ENCODE results near the gene WWC2. TPM values are rescaled to one million over a fixed set of nuclear protein-coding genes. Genes with fewer than 3 reads are reported as not detected.

The WWC2 gene
- polyA plus RNA-seq (2013, experiment 1 of 2): 16.8 TPM
- 16.4 TPM for polyA plus RNA-seq (2013, experiment 2 of 2)

DNA sequence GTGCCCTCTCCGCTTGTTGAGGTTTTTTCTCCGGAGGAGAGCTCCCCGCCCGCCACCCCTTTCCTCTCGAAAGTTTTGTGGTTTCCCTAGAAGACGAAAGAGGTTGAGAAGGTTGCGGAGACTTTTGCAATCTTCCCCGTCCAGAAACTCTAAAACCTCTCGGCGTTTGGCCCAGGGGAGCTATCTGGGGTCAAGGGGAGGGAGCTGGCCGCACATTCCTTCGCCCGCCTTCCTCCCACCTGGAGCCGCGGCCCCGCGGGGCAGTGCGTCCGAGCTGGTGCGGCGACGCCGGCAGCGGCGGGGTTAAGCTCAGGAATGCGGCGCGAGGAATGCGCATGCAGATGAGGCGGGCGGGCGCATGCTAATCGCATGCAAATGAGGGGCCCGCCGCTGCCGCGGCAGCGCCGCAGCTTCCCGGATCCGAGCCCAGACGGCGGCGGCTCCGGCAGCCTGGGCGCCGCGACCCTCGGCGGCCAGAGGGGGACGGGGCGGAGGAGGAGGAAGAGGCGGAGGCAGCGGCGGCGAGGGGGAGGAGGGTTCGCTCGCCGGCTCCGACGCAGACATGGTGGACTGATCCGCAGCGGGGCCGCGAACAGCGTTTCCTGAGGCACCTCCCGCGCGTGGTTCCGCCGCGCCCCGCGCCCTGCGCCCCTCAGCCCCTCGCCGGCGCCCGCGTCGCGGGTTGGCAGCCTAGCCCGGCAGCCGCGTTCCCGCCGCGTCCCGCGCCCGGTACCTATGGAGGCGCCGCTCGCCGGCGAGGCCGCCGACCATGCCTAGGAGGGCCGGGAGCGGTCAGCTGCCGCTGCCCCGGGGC, at the start of gene WWC2:
Gene WWC2 (plus strand): TSS at position 535 of the 814 bp plus-strand sequence. CDS start 235 bp downstream, at position 770.
- Histone ChIP-seq H4K91ac (ENCODE audit: low read length) (peak within 1 kb of the TSS; percentile 99), H2AFZ (ENCODE audit: low read depth, low read length) (peak within 1 kb of the TSS; percentile 81), H3K9me3 (ENCODE audit: control insufficient read depth, low read length) (no peaks in the 10 kb centered on the region), H3K27me3 (ENCODE audit: control insufficient read depth in 1 of 2, insufficient read depth in 1 of 2, low read length in 2 of 2) (no peaks in the 10 kb centered on the region), H3K4me1 (ENCODE audit: control insufficient read depth, insufficient read depth, low read depth, low read length) (peaks cover 7% of the 10 kb centered on the region), H3K4me2 (ENCODE audit: low read length, poor library complexity, severe bottlenecking) (peak within 1 kb of the TSS; percentile 91), H2BK120ac (ENCODE audit: low read depth, low read length) (peak within 1 kb of the TSS; percentile 96), H3K14ac (ENCODE audit: low read length in 2 of 2) (peak within 1 kb of the TSS; percentile 86 to 99), H3K36me3 (ENCODE audit: control insufficient read depth in 1 of 2, insufficient read depth in 2 of 2, low read depth in 1 of 2, low read length in 2 of 2) (no peaks in the 10 kb centered on the region), H3K4ac (ENCODE audit: low read depth in 1 of 2, low read length in 2 of 2) (peak within 1 kb of the TSS; percentile 93 to 98), H3K18ac (ENCODE audit: low read depth in 1 of 2, low read length in 2 of 2) (peak within 1 kb of the TSS; percentile 97 to 99), H4K8ac (ENCODE audit: low read length) (peak within 1 kb of the TSS; percentile 97), H2BK12ac (ENCODE audit: low read length in 2 of 2) (peak within 1 kb of the TSS; percentile 70 to 86), H3K4me3 (ENCODE audit: insufficient read depth in 1 of 2, low read depth in 1 of 2, low read length in 2 of 2) (peak within 1 kb of the TSS; percentile 88 to 94), H3K27ac (ENCODE audit: low read length, poor library complexity, severe bottlenecking) (peak within 1 kb of the TSS; percentile 98), H2BK5ac (ENCODE audit: low read depth, low read length, poor library complexity, severe bottlenecking) (peak within 1 kb of the TSS; percentile 98), H2BK15ac (ENCODE audit: low read depth, poor library complexity, severe bottlenecking) (peak within 1 kb of the TSS; percentile 92), H2AK5ac (ENCODE audit: low read length, severe bottlenecking) (peak within 1 kb of the TSS; percentile 58), H3K9ac (ENCODE audit: low read length) (peak within 1 kb of the TSS; percentile 92), H3K79me1 (replicated peaks; ENCODE audit: low read length, poor library complexity, severe bottlenecking) (peaks cover 5% of the 10 kb centered on the region), H3K23ac (ENCODE audit: low read length in 2 of 2) (peak within 1 kb of the TSS; percentile 90 to 97)
- 0% methylated on average over 52 of the region's 102 CpGs for WGBS
- peak; percentile 93 for DNase-seq

DNA sequence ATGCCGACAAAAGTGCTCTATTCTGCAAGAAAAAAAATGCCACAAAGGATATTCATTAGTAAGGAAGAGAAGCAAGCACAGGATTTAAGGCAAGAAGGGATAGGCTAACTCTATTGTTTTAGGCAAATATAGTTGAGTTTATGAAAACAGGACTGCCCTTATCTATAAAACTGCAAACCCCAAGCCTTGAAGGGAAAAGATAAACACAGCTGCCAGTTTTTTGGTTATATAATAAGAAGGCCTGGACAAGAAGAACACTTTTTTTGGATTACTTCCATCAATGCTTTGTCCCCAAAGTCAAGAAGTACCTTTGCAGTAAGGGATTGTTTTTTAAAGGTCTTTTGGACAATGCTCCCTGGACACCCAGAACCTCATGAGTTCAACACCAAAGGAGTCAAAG, 45.4 kb upstream of the WWC2 start:
- Histone ChIP-seq H3K27ac (ENCODE audit: low read length, poor library complexity, severe bottlenecking) (no peak overlapping the region), H2AFZ (ENCODE audit: low read depth, low read length) (no peak overlapping the region), H3K23ac (ENCODE audit: low read length in 2 of 2) (no peak overlapping the region), H3K79me1 (replicated peaks; ENCODE audit: low read length, poor library complexity, severe bottlenecking) (no peaks in the 10 kb centered on the region), H3K14ac (ENCODE audit: low read length in 2 of 2) (no peak overlapping the region), H3K9ac (ENCODE audit: low read length) (no peak overlapping the region), H4K91ac (ENCODE audit: low read length) (no peak overlapping the region), H3K4me2 (ENCODE audit: low read length, poor library complexity, severe bottlenecking) (no peak overlapping the region), H2BK120ac (ENCODE audit: low read depth, low read length) (no peak overlapping the region), H2BK5ac (ENCODE audit: low read depth, low read length, poor library complexity, severe bottlenecking) (no peak overlapping the region), H2BK12ac (ENCODE audit: low read length in 2 of 2) (no peak overlapping the region), H3K4me1 (ENCODE audit: control insufficient read depth, insufficient read depth, low read depth, low read length) (no peaks in the 10 kb centered on the region), H3K9me3 (ENCODE audit: control insufficient read depth, low read length) (peaks cover 15% of the 10 kb centered on the region), H2AK5ac (ENCODE audit: low read length, severe bottlenecking) (no peak overlapping the region), H3K36me3 (ENCODE audit: control insufficient read depth in 1 of 2, insufficient read depth in 2 of 2, low read depth in 1 of 2, low read length in 2 of 2) (no peaks in the 10 kb centered on the region), H3K27me3 (ENCODE audit: control insufficient read depth in 1 of 2, insufficient read depth in 1 of 2, low read length in 2 of 2) (no peaks in the 10 kb centered on the region), H2BK15ac (ENCODE audit: low read depth, poor library complexity, severe bottlenecking) (no peak overlapping the region), H3K4ac (ENCODE audit: low read depth in 1 of 2, low read length in 2 of 2) (no peak overlapping the region), H3K18ac (ENCODE audit: low read depth in 1 of 2, low read length in 2 of 2) (no peak overlapping the region), H4K8ac (ENCODE audit: low read length) (no peak overlapping the region), H3K4me3 (ENCODE audit: insufficient read depth in 1 of 2, low read depth in 1 of 2, low read length in 2 of 2) (no peak overlapping the region)
- DNase-seq: no peak
- WGBS: 100% methylated on average over 1 of the region's 1 CpG

DNA sequence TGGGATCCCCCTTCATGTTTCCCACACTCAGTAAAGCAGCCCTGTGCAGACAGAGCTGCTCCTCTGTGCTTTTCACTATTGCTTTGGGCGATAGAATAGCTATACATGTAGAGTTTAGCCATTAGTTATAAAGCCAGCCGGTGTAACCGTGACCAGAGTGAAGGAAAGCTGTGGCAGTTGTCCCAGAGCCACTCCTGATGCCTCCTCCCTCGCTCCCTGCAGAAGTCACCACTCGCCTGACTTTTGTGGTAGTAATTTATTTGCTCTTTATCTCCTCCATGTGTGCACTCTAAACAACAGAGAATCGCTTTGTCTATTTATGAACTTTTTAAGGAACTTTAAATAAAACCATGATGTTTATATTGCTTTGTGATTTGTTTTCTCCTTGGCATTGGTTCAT, 41.8 kb upstream of the WWC2 start:
- H3K4me3 ChIP-seq (ENCODE audit: insufficient read depth in 1 of 2, low read depth in 1 of 2, low read length in 2 of 2): no peak overlapping the region
- 93% methylated on average over 3 of the region's 6 CpGs for WGBS

DNA sequence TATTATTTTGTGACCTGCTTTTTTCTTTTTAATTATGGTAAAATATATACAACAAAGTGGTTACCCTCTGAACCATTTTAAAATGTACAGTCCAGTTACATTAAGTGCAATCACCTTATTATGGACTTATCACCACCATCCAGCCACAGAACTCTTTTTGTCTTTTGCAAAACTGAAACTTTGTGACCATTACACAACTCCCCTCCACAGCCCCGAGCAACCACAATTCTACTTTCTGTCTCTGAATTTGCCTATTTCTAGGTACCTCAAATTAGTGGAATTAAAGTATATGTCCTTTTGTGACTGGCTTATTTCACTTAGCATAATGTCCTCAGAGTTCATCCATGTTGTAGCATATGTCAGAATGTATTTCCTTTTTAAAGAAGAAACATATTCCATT, 39.3 kb upstream of the WWC2 start:
- Histone ChIP-seq H3K14ac (ENCODE audit: low read length in 2 of 2) (no peak overlapping the region), H2AFZ (ENCODE audit: low read depth, low read length) (no peak overlapping the region), H2BK12ac (ENCODE audit: low read length in 2 of 2) (no peak overlapping the region), H3K18ac (ENCODE audit: low read depth in 1 of 2, low read length in 2 of 2) (no peak overlapping the region), H2BK120ac (ENCODE audit: low read depth, low read length) (no peak overlapping the region), H4K91ac (ENCODE audit: low read length) (no peak overlapping the region), H2AK5ac (ENCODE audit: low read length, severe bottlenecking) (no peak overlapping the region), H3K9me3 (ENCODE audit: control insufficient read depth, low read length) (peaks cover 6% of the 10 kb centered on the region), H3K9ac (ENCODE audit: low read length) (no peak overlapping the region), H3K27ac (ENCODE audit: low read length, poor library complexity, severe bottlenecking) (no peak overlapping the region), H3K4me1 (ENCODE audit: control insufficient read depth, insufficient read depth, low read depth, low read length) (no peaks in the 10 kb centered on the region), H3K36me3 (ENCODE audit: control insufficient read depth in 1 of 2, insufficient read depth in 2 of 2, low read depth in 1 of 2, low read length in 2 of 2) (no peaks in the 10 kb centered on the region), H2BK5ac (ENCODE audit: low read depth, low read length, poor library complexity, severe bottlenecking) (no peak overlapping the region), H4K8ac (ENCODE audit: low read length) (no peak overlapping the region), H3K4ac (ENCODE audit: low read depth in 1 of 2, low read length in 2 of 2) (no peak overlapping the region), H3K23ac (ENCODE audit: low read length in 2 of 2) (no peak overlapping the region), H2BK15ac (ENCODE audit: low read depth, poor library complexity, severe bottlenecking) (no peak overlapping the region), H3K79me1 (replicated peaks; ENCODE audit: low read length, poor library complexity, severe bottlenecking) (no peaks in the 10 kb centered on the region), H3K27me3 (ENCODE audit: control insufficient read depth in 1 of 2, insufficient read depth in 1 of 2, low read length in 2 of 2) (no peaks in the 10 kb centered on the region), H3K4me3 (ENCODE audit: insufficient read depth in 1 of 2, low read depth in 1 of 2, low read length in 2 of 2) (no peak overlapping the region), H3K4me2 (ENCODE audit: low read length, poor library complexity, severe bottlenecking) (no peak overlapping the region)
- no CpG with 5 or more reads among the region's 1 CpG for WGBS
- DNase-seq: no peak

More for the DNA sequence above, 41.8 kb upstream of the WWC2 start:
- Histone ChIP-seq H3K18ac (ENCODE audit: low read depth in 1 of 2, low read length in 2 of 2) (no peak overlapping the region), H3K9ac (ENCODE audit: low read length) (no peak overlapping the region), H3K27ac (ENCODE audit: low read length, poor library complexity, severe bottlenecking) (no peak overlapping the region), H3K4ac (ENCODE audit: low read depth in 1 of 2, low read length in 2 of 2) (no peak overlapping the region), H3K9me3 (ENCODE audit: control insufficient read depth, low read length) (peaks cover 14% of the 10 kb centered on the region), H4K8ac (ENCODE audit: low read length) (no peak overlapping the region), H2BK5ac (ENCODE audit: low read depth, low read length, poor library complexity, severe bottlenecking) (no peak overlapping the region), H4K91ac (ENCODE audit: low read length) (no peak overlapping the region), H2BK120ac (ENCODE audit: low read depth, low read length) (no peak overlapping the region), H2AK5ac (ENCODE audit: low read length, severe bottlenecking) (no peak overlapping the region), H2BK15ac (ENCODE audit: low read depth, poor library complexity, severe bottlenecking) (no peak overlapping the region), H3K79me1 (replicated peaks; ENCODE audit: low read length, poor library complexity, severe bottlenecking) (no peaks in the 10 kb centered on the region), H2BK12ac (ENCODE audit: low read length in 2 of 2) (no peak overlapping the region), H3K4me1 (ENCODE audit: control insufficient read depth, insufficient read depth, low read depth, low read length) (no peaks in the 10 kb centered on the region), H3K14ac (ENCODE audit: low read length in 2 of 2) (no peak overlapping the region), H3K36me3 (ENCODE audit: control insufficient read depth in 1 of 2, insufficient read depth in 2 of 2, low read depth in 1 of 2, low read length in 2 of 2) (no peaks in the 10 kb centered on the region), H3K4me2 (ENCODE audit: low read length, poor library complexity, severe bottlenecking) (no peak overlapping the region), H3K27me3 (ENCODE audit: control insufficient read depth in 1 of 2, insufficient read depth in 1 of 2, low read length in 2 of 2) (no peaks in the 10 kb centered on the region), H3K23ac (ENCODE audit: low read length in 2 of 2) (no peak overlapping the region), H2AFZ (ENCODE audit: low read depth, low read length) (no peak overlapping the region)
- DNase-seq: peak; percentile 3

All from mesenchymal stem cell (in vitro differentiated cells and primary cell).